Measurements from ENCODE around the gene INSYN2B. TPM values are rescaled to one million over a fixed set of nuclear protein-coding genes. Genes with fewer than 3 reads are reported as not detected.
A peak's percentile ranks its signal among the peaks of the same experiment; 100 is the strongest.

INSYN2B gene
- total RNA-seq, 1 donor from 2014 or later = 0.35 TPM

- TF ChIP-seq CTCF (conservative IDR thresholded peaks at IDR 0.05) = no peak
- no peaks in the 10 kb centered on the region for H3K36me3 Mint-ChIP-seq (ENCODE audit: low read depth)
- H3K27me3 Mint-ChIP-seq (ENCODE audit: low read depth) = peaks cover 6% of the 10 kb centered on the region
- H3K4me3 Mint-ChIP-seq = no peak overlapping the region
- H3K4me1 Mint-ChIP-seq = peaks cover 34% of the 10 kb centered on the region
- no peaks in the 10 kb centered on the region for H3K9me3 Mint-ChIP-seq
- no peak for DNase-seq (ENCODE audit: low read depth, low spot score)
- H3K27ac Mint-ChIP-seq (ENCODE audit: unreplicated experiment) = no peak overlapping the region
These were observed 6.0 kb downstream of the INSYN2B start for GRCh38 chr5:169974121-169974770.

GRCh38 chr5:169973056-169973455 lies 7.2 kb downstream of the INSYN2B start:
- Mint-ChIP-seq H3K9me3 (no peaks in the 10 kb centered on the region), H3K4me1 (peaks cover 28% of the 10 kb centered on the region), H3K27ac (ENCODE audit: unreplicated experiment) (no peak overlapping the region), H3K27me3 (ENCODE audit: low read depth) (no peaks in the 10 kb centered on the region), H3K4me3 (no peak overlapping the region), H3K36me3 (ENCODE audit: low read depth) (no peaks in the 10 kb centered on the region)
- no peak for TF ChIP-seq CTCF (conservative IDR thresholded peaks at IDR 0.05)
- DNase-seq (ENCODE audit: low read depth, low spot score) = no peak

- H3K36me3 Mint-ChIP-seq (ENCODE audit: low read depth) = no peaks in the 10 kb centered on the region
- no peak for DNase-seq (ENCODE audit: low read depth, low spot score)
- no peak overlapping the region for H3K27ac Mint-ChIP-seq (ENCODE audit: unreplicated experiment)
- no peak for TF ChIP-seq CTCF (conservative IDR thresholded peaks at IDR 0.05)
- no peaks in the 10 kb centered on the region for H3K9me3 Mint-ChIP-seq
- no peaks in the 10 kb centered on the region for H3K27me3 Mint-ChIP-seq (ENCODE audit: low read depth)
- H3K4me3 Mint-ChIP-seq = no peak overlapping the region
- peaks cover 30% of the 10 kb centered on the region for H3K4me1 Mint-ChIP-seq
These were observed 8.5 kb downstream of the INSYN2B start for GRCh38 chr5:169971780-169972179.

- no peak for TF ChIP-seq CTCF (conservative IDR thresholded peaks at IDR 0.05)
- Mint-ChIP-seq H3K27ac (ENCODE audit: unreplicated experiment) (peak overlapping the region; percentile 5), H3K4me1 (peaks cover 24% of the 10 kb centered on the region), H3K27me3 (ENCODE audit: low read depth) (no peaks in the 10 kb centered on the region), H3K36me3 (ENCODE audit: low read depth) (no peaks in the 10 kb centered on the region), H3K9me3 (no peaks in the 10 kb centered on the region), H3K4me3 (no peak overlapping the region)
- no peak for DNase-seq (ENCODE audit: low read depth, low spot score)
These were observed 9.2 kb downstream of the INSYN2B start for GRCh38 chr5:169970911-169971765.

- peaks cover 24% of the 10 kb centered on the region for H3K4me1 Mint-ChIP-seq
- no peaks in the 10 kb centered on the region for H3K36me3 Mint-ChIP-seq (ENCODE audit: low read depth)
- H3K9me3 Mint-ChIP-seq = no peaks in the 10 kb centered on the region
- peak overlapping the region; percentile 66 for H3K27ac Mint-ChIP-seq (ENCODE audit: unreplicated experiment)
- TF ChIP-seq CTCF (conservative IDR thresholded peaks at IDR 0.05) = no peak
- H3K4me3 Mint-ChIP-seq = no peak overlapping the region
- H3K27me3 Mint-ChIP-seq (ENCODE audit: low read depth) = no peaks in the 10 kb centered on the region
- no peak for DNase-seq (ENCODE audit: low read depth, low spot score)
These were observed 10.0 kb downstream of the INSYN2B start for GRCh38 chr5:169970339-169970738.
